ENCODE measurements around the gene TMEM258.

The TMEM258 gene

DNA sequence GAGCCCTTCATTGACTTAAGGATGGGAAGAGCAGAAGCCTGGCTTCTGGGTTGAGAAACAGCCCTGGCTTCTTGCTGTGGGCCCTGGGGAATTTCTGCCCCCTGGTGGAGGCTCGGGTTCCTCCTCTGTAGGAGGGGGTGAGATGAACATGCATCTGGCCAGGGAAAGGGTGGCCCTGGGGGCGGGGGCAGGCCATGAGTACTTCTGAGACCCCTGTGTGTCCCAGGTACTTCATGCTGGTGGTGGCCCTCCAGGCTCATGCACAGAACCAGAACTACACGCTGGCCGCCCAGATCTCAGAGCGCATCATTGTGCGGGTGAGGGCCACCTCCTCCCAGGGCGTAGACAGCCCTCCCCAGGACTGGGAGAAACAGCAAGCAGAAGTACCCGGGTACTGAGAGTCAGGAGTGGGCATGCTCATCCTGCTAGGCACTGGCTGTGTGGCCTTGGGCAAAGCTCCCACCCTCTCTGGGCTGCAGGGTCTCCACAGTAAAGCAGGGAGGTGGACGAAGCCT is 15.8 kb downstream of the TMEM258 start:
- peak; percentile 56 to 60 for DNase-seq (ENCODE audit: low read depth in 2 of 2)

DNA sequence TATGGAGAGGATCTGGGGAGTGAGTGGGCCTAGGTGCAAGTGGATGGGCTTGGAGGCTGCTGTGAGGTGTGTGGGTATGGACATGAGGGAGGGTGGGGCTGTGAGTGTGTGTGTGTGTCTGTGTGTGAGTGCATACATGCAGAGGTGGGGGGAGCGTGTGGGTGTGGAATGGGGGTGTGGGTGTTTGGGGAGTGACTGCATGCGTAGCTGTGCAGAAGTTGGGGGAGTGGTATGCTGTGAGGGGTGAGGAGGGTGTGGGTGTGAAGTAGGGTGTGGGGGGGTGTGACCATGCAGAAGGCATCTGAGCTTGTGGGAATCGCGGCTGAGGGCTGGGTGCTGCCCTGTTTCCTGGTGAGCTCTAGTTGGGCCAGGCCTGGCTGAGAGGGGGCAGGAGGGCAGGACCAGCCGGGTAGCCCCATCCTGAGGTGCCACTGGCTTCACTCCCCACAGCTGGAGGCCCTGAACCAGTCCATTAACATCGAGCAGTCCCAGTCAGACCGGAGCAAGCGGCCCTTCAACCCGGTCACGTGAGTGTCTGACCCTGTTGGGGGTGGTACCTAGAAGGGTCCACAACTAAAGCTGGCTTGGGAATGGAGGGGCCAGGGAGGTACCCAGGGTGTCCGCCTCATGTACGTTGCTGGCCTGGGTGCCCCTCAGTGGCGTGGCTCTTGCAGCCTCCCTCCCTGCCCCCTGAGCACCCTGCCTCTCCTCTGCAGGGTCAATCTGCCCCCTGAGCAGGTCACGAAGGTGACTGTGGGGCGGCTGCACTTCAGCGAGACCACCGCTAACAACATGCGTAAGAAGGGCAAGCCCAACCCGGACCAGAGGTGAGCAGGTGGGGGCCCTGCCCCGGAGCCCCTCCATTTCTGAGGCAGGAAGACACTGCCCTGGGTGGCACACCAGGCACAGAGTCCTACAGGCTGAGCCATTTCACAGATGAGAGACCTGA is 16.5 kb downstream of the TMEM258 start:
- no peak for DNase-seq (ENCODE audit: low read depth in 2 of 2)

GRCh38 chr11:61775106-61775505 is 17.3 kb downstream of the TMEM258 start:
- no peak for DNase-seq (ENCODE audit: low read depth in 2 of 2)

DNA sequence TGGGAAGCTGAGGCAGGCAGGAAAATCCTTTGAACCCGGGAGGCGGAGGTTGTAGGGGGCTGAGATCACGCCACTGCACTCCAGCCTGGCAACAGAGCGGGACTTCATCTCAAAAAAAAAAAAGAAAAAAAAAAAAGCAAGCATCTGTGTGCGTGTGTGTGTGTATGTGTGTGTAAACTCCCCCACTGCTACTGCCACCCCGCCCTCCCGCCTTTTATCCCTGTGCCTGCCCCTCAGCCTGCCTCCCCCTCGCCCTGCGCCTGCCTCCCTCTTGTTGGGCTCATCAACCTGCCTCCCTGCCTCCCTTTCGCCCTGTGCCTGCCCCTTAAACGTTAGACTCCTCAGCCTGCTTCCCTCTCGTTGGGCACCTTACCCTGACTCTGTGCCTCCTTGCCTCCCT is 18.0 kb downstream of the TMEM258 start:
- DNase-seq (ENCODE audit: low read depth in 2 of 2): no peak

DNA sequence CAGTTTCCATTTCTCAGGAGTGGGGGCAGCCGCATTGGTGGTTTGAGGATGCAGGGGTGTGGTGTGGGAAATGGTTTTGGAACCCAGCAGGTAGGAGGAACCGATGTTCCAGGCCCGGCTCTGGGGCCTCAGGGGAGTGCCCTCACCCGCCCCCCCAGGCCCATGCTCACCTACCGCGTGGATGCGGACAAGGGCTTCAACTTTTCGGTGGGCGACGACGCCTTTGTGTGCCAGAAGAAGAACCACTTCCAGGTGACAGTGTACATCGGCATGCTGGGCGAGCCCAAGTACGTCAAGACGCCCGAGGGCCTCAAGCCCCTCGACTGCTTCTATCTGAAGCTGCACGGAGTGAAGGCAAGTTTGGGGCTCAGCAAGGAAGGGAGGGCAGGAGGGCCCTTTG is 18.6 kb downstream of the TMEM258 start:
- no peak for DNase-seq (ENCODE audit: low read depth in 2 of 2)

- no peak for DNase-seq (ENCODE audit: low read depth in 2 of 2)
Observed at GRCh38 chr11:61773356-61773755, 19.0 kb downstream of the TMEM258 start.

DNA sequence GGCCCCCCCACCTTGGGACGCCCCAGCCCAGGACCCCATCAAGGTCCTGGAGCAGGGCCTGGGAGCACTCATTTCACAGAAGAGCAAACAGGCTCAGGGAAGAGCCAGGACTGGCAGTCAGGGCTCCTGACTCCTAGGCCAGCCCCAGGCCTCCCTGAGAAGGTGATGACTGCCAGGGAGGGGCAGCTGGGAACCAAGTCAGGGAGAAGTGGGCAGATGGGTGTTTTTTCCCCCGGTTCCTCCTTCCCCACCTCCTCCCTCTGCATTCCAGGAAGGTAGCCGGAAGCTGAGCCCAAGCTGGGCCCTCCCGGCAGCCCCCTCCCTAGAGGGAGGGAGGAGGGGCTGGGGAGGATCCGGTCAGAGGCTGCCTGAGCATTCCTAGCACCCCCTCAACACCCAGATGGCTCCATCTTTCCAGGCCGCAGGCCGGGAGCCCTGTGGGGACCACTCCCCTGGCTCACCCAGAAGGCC is 20.4 kb downstream of the TMEM258 start:
- DNase-seq (ENCODE audit: low read depth in 2 of 2): no peak

GRCh38 chr11:61771195-61771894 is 21.1 kb downstream of the TMEM258 start:
- no peak for DNase-seq (ENCODE audit: low read depth in 2 of 2)

- no peak for DNase-seq (ENCODE audit: low read depth in 2 of 2)
Observed at GRCh38 chr11:61769946-61770683, 22.3 kb downstream of the TMEM258 start.

GRCh38 chr11:61769169-61769920 is 23.1 kb downstream of the TMEM258 start:
- no peak for DNase-seq (ENCODE audit: low read depth in 2 of 2)

DNA sequence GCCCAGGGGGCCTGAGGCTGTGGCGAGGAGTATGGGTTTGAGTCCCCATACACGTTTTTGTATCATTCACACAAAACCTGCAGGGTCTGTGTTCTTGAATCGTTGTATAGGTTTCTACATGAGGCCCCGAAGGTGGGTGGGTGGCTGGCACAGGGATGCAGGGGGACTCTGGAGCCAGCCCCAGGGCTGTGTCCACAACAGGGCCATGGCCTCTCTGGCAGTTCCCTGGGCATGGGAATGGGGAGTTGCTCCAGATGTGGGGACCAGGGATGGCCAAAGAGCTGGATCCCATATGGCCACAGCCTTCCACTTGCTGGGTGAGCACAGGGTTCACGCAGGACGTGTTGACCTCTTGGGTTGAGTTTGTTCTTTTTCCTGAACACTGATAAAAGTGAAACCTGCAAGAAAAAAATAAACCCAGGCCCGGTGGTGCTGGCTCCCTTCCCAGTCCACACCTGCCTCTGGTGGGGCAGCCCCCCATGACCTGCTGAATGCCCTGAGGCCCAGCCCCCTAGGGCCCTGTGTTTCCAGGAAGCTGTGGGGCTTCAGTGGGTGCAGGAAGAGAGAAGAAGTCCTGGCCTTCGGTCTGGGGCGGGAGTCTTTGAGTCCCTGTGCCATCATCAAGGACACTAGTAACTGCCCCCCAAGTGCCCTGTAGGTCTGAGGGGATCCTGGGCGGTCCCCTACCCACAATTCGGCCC is 23.9 kb downstream of the TMEM258 start:
- DNase-seq (ENCODE audit: low read depth in 2 of 2): no peak

DNA sequence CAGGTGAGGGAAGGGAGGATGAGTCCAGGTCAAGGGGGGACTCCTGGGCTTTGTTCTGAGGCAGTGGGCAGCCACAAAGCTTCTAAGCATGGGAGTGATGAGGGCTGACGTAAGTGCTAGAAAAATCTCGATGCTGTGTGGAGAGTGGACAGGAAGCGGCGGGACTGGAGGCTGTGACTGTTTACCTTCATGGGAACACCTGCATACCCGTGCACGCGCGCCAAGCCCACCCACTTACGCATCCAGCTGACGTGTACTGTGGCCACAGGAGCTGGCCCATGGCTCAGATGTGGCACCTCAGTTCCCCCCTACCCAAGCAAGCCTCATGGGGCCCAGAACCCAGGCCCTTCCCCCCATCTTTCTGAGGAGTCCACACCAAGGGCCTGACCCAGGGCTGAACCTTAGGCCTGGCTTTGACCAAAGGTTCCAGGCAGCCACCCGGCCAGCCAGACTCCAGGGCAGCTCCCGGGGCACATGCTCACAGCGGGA is 26.0 kb downstream of the TMEM258 start:
- DNase-seq (ENCODE audit: low read depth in 2 of 2): no peak

DNA sequence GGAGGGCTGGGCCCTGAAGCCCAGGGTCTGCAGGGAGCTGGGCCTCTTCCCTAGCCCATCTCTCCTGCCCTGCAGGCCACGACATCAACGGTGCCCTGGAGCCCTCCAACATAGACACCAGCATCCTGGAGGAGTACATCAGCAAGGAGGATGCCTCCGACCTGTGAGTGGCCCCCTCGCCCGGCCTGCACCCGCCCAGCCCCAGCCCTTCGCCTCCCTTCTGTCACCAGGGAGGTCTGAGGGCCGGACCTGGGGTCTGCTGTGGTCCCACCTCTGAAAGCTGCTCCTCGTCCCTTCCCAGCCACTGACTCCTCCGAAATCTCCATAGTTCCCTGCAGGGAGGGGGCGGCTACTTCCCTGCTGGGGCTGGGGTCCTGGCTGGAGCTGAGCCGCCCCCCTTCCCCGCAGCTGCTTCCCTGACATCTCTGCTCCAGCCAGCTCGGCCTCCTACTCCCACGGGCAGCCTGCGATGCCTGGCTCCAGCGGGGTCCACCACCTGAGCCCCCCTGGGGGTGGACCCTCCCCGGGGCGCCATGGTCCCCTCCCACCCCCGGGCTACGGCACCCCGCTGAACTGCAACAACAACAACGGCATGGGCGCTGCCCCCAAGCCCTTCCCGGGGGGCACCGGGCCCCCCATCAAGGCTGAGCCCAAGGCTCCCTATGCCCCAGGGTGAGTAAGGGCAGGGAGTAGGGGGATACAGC is 26.7 kb downstream of the TMEM258 start:
- no peak for DNase-seq (ENCODE audit: low read depth in 2 of 2)

- no peak for DNase-seq (ENCODE audit: low read depth in 2 of 2)
Observed at GRCh38 chr11:61764606-61765260, 27.7 kb downstream of the TMEM258 start.

DNA sequence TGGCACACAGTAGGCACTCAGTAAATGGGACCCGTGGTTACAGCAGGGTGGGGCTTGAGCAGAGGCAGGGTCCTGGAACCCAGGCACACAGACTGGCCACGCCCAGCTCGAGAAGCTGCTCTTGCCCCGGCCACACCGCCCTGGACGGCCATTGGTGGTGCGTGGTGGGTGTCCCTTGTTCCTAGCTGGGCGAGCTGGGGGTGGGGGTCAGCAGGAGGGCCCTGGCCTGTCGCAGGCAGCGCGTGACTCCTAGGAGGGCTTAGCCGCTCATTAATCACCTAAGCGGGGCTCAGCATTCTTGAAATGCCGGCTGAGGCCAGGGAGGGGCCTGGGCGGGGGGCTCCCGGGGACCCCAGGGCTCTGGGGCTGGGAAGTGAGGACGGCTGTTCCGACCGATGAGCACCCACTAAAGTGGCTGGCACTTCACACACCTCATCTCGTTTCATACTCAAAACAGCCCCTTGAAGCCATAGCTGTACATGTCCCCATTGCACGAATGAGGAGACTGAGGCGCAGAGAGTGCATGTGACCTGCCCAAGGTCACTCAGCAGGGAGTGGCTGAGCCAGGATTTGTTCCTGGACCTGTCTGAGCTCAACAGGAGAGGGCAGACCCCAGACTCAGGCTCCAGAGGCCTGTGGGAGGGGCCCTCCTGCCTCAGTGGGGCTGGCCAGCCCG is 28.3 kb downstream of the TMEM258 start:
- no peak for DNase-seq (ENCODE audit: low read depth in 2 of 2)

GRCh38 chr11:61762798-61763197 is 29.6 kb downstream of the TMEM258 start:
- DNase-seq (ENCODE audit: low read depth in 2 of 2): no peak

- DNase-seq (ENCODE audit: low read depth in 2 of 2): no peak
Observed at GRCh38 chr11:61762223-61762615, 30.2 kb downstream of the TMEM258 start.

- DNase-seq (ENCODE audit: low read depth in 2 of 2): no peak
Observed at GRCh38 chr11:61761440-61762222, 30.8 kb downstream of the TMEM258 start.

Data from stimulated activated CD8-positive, alpha-beta memory T cell treated with anti-CD3 and anti-CD28 coated beads, Interleukin-2, amount 100 ng/mL, for 48 hours (primary cell).